ENCODE measurements around the gene CSNK2B. TPM values are rescaled to one million over a fixed set of nuclear protein-coding genes. Genes with fewer than 3 reads are reported as not detected.

The CSNK2B gene
- total and polyA plus RNA-seq, 9 of the 15 experiments (the other 6 are each of a cell fraction or from before 2014, with no cell fraction given), result 120 to 1,126 (median 529) TPM

DNA sequence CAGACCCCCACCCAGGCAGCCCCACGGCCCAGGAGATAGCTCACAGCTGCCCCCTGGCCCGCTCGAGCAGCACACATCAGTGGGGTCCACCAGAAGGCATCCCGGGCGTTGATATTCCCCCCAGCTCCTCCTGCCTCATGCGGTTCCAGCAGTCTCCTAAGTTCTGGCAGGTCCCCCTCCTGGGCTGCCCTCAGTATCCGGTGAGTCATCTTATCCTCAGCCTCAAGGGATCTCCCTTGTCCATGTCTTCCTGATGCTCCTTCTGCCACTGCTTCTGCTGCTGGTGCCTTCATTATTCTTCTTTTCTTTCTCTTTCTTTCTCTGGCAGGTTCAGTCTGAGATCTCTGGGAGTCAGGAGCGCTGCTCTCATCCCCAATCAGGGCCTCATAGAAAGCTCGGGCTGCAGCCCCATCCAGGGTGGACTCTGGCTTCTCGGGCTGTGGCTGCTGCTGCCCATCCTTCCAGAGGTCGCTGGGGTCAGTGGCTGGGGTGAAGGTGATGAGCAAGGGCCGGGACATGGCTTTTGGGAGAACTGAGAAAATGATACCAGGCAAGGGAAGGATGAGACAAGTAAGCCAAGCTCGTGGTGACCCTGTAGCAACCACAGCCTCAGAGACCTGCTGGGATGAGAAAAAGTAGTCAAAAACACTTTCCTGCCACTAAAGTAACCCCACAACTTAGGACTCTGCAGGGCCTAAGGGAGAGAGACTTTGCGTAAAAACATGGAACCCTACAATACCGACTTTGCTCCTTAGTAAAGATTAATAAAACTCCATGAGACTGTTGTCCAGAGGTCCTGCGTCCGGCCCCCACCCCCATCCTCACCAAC lies 1.7 kb upstream of the CSNK2B start (continued):
- TF ChIP-seq, protein P1, sequence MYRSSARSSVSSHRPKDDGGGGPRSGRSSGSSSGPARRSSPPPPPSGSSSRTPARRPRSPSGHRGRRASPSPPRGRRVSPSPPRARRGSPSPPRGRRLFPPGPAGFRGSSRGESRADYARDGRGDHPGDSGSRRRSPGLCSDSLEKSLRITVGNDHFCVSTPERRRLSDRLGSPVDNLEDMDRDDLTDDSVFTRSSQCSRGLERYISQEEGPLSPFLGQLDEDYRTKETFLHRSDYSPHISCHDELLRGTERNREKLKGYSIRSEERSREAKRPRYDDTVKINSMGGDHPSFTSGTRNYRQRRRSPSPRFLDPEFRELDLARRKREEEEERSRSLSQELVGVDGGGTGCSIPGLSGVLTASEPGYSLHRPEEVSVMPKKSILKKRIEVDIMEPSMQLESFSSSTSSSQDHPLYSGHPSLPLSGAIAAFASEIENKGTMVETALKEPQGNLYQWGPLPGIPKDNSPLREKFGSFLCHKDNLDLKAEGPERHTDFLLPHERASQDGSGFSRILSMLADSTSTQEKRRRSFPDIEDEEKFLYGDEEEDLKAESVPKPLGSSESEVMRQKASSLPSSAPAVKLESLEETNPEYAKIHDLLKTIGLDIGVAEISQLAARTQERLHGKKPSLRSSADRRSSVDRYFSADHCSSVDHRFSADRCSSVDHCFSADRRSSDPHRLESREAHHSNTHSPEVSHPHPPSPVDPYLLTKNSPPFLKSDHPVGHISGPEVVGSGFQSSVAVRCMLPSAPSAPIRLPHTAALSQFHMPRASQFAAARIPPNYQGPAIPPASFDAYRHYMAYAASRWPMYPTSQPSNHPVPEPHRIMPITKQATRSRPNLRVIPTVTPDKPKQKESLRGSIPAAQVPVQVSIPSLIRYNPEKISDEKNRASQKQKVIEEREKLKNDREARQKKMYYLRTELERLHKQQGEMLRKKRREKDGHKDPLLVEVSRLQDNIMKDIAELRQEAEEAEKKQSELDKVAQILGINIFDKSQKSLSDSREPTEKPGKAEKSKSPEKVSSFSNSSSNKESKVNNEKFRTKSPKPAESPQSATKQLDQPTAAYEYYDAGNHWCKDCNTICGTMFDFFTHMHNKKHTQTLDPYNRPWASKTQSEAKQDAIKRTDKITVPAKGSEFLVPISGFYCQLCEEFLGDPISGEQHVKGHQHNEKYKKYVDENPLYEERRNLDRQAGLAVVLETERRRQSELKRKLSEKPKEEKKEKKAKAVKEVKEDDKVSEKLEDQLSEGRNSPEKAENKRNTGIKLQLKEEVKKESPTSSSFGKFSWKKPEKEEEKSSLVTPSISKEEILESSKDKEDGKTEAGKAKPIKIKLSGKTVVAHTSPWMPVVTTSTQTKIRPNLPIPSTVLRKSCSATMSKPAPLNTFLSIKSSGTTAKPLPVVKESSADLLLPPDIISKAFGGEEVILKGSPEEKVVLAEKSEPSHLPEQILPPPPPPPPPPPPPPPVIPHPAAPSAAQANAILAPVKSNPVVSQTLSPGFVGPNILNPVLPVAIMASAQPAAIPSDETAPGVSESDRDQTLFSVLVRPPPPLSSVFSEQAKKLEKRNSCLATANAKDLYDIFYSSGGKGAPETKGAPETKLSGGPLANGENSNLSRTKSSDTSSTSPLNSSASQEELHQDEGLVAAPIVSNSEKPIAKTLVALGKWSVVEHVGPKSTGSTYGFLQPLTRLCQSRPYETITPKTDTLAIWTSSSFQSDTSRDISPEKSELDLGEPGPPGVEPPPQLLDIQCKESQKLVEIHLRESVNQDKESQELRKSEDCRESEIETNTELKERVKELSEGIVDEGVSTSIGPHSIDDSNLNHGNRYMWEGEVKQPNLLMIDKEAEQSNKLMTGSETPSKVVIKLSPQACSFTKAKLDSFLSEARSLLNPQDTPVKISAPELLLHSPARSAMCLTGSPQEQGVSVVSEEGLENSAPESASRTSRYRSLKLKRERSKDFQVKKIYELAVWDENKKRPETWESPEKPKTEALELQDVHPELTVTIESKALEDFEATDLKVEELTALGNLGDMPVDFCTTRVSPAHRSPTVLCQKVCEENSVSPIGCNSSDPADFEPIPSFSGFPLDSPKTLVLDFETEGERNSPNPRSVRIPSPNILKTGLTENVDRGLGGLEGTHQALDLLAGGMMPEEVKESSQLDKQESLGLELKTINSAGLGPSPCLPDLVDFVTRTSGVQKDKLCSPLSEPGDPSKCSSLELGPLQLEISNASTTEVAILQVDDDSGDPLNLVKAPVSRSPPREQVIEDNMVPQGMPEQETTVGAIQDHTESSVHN (IDR thresholded peaks at IDR 0.05; ENCODE audit: borderline replicate concordance in 1 of 2, low read depth in 1 of 2), result peak in 1 of 2 experiments; percentile 39; a peak in 1 of 4 replicates
- TF ChIP-seq PHTF2 (CRISPR knock-in tag; IDR thresholded peaks at IDR 0.05) (no peak), NCOR1 (IDR thresholded peaks at IDR 0.05) (no peak), FOXK1 (CRISPR knock-in tag; IDR thresholded peaks at IDR 0.05; ENCODE audit: borderline replicate concordance) (no peak; the same call in 1 of the 2 replicates), ATF7 (IDR thresholded peaks at IDR 0.05) (peak; percentile 55; the same call in 1 of the 2 replicates), ZBTB33 (CRISPR knock-in tag; IDR thresholded peaks at IDR 0.05) (no peak), SMARCC2 (IDR thresholded peaks at IDR 0.05; ENCODE audit: low read depth) (peak; percentile 63), TFAM (CRISPR knock-in tag; conservative IDR thresholded peaks at IDR 0.05) (no peak), ZNF639 (CRISPR knock-in tag; conservative IDR thresholded peaks at IDR 0.05 in 1 of 2, IDR thresholded peaks at IDR 0.05 in 1 of 2) (no peak), POLR2H (tag; IDR thresholded peaks at IDR 0.05; ENCODE audit: low read depth) (no peak), POLR3G (IDR thresholded peaks at IDR 0.05; ENCODE audit: extremely low read depth, insufficient read length, insufficient replicate concordance) (no peak), NBN (IDR thresholded peaks at IDR 0.05; ENCODE audit: low read depth) (peak; percentile 57; the same call in 1 of the 2 replicates), ZNF274 (IDR thresholded peaks at IDR 0.05; ENCODE audit: borderline replicate concordance, low read depth, low read length) (no peak), CHCHD3 (CRISPR knock-in tag; IDR thresholded peaks at IDR 0.05) (0 out of 2 replicates have a peak, but pooled peaks have one; percentile 24)
